Liver (tissue), 9 donors: ENCODE measurements around the gene COLEC12. TPM values are rescaled to one million over a fixed set of nuclear protein-coding genes. Genes with fewer than 3 reads are reported as not detected.

Experiments used
- DNase-seq: peaks from one replicate; pipeline ENCODE4 v3.0.0-alpha.2; 2017; ENCODE audit warnings: low spot score
- H3K27ac ChIP-seq, 2 donors: one replicate each; pipeline ENCODE4 v1.7.0; 2013; ENCODE audit warnings: inconsistent platforms in 2 of 2, low read length in 2 of 2, control low read depth in 1 of 2, low read depth in 1 of 2, mild to moderate bottlenecking in 1 of 2
- H3K27me3 ChIP-seq, 4 donors: one replicate each; pipeline versions ENCODE4 v1.6.1 to v1.7.0; 2013; ENCODE audit warnings: low read length in 3 of 4, inconsistent platforms in 1 of 4, mild to moderate bottlenecking in 1 of 4, moderate library complexity in 1 of 4; ENCODE audit not compliant: control insufficient read depth in 4 of 4, insufficient read depth in 4 of 4
- H3K36me3 ChIP-seq, 4 donors: one replicate each; pipeline versions ENCODE4 v1.6.1 to v1.7.0; 2013; ENCODE audit warnings: low read length in 3 of 4, mild to moderate bottlenecking in 3 of 4, low read depth in 1 of 4, moderate library complexity in 1 of 4; ENCODE audit not compliant: control insufficient read depth in 4 of 4, insufficient read depth in 3 of 4
- H3K4me1 ChIP-seq, 4 donors: one replicate each; pipeline versions ENCODE4 v1.6.1 to v1.7.0; 2013; ENCODE audit warnings: low read length in 3 of 4, mild to moderate bottlenecking in 3 of 4, moderate library complexity in 1 of 4; ENCODE audit not compliant: control insufficient read depth in 4 of 4, insufficient read depth in 4 of 4
- H3K4me3 ChIP-seq, 3 donors: one replicate each; pipeline versions ENCODE4 v1.6.1 to v1.7.0; 2013; ENCODE audit warnings: low read length in 3 of 3, control low read depth in 1 of 3, low read depth in 1 of 3, mild to moderate bottlenecking in 1 of 3
- H3K9ac ChIP-seq, 2 donors: one replicate each; pipeline ENCODE4 v1.7.0; 2013; ENCODE audit warnings: low read length in 2 of 2, mild to moderate bottlenecking in 2 of 2, moderate library complexity in 2 of 2, control low read depth in 1 of 2, low read depth in 1 of 2
- H3K9me3 ChIP-seq, 4 donors: one replicate each; pipeline versions ENCODE4 v1.6.1 to v1.7.0; 2013; ENCODE audit warnings: low read length in 3 of 4; ENCODE audit not compliant: control insufficient read depth in 4 of 4
- EGR1 ChIP-seq, 2 donors: IDR thresholded peaks; 2 replicates each; pipeline ENCODE4 v1.6.1; 2016 to 2018; ENCODE audit warnings: antibody characterized with exemption in 2 of 2, low read depth in 2 of 2
- FOXA1 ChIP-seq: IDR thresholded peaks from 2 replicates; pipeline ENCODE4 v1.6.1; 2016; ENCODE audit warnings: antibody characterized with exemption
- GABPA ChIP-seq, 2 donors: IDR thresholded peaks in 1 of 2; conservative IDR thresholded peaks in 1 of 2; 2 replicates each; pipeline ENCODE4 v1.6.1; 2016; ENCODE audit warnings: antibody characterized with exemption in 2 of 2, mild to moderate bottlenecking in 1 of 2, moderate library complexity in 1 of 2
- HNF4A ChIP-seq, 2 donors: conservative IDR thresholded peaks; 2 replicates each; pipeline ENCODE4 v1.6.1; 2016; ENCODE audit warnings: antibody characterized with exemption in 2 of 2, mild to moderate bottlenecking in 2 of 2
- HNF4G ChIP-seq: IDR thresholded peaks from 2 replicates; pipeline ENCODE4 v1.6.1; 2016; ENCODE audit warnings: antibody characterized with exemption
- JUND ChIP-seq, 2 donors: IDR thresholded peaks; 2 replicates each; pipeline ENCODE4 v1.6.1; 2016; ENCODE audit warnings: antibody characterized with exemption in 2 of 2
- NR2F2 ChIP-seq: IDR thresholded peaks from 2 replicates; pipeline ENCODE4 v1.6.1; 2016; ENCODE audit warnings: antibody characterized with exemption
- RAD21 ChIP-seq, 2 donors: IDR thresholded peaks; 2 replicates each; pipeline ENCODE4 v1.6.1; 2016; ENCODE audit warnings: antibody characterized with exemption in 2 of 2, mild to moderate bottlenecking in 2 of 2
- RXRA ChIP-seq, 2 donors: IDR thresholded peaks; 2 replicates each; pipeline ENCODE4 v1.6.1; 2017 to 2018; ENCODE audit warnings: antibody characterized with exemption in 2 of 2, mild to moderate bottlenecking in 1 of 2
- SP1 ChIP-seq: IDR thresholded peaks from 2 replicates; pipeline ENCODE4 v1.6.1; 2018; ENCODE audit warnings: antibody characterized with exemption, mild to moderate bottlenecking
- TAF1 ChIP-seq: conservative IDR thresholded peaks from 2 replicates; pipeline ENCODE4 v1.6.1; 2016; ENCODE audit warnings: antibody characterized with exemption, mild to moderate bottlenecking
- YY1 ChIP-seq: IDR thresholded peaks from 2 replicates; pipeline ENCODE4 v1.6.1; 2016; ENCODE audit warnings: antibody characterized with exemption, mild to moderate bottlenecking
- WGBS: extraction: QIAGEN DNeasy Blood & Tissue Kit; methylation state at CpG from one replicate; pipeline ENCODE4 v1.1.7; 2013; 5-methylcytosine and 5-hydroxymethylcytosine counted together
- polyA plus RNA-seq, 2 donors: library from polyadenylated mRNA; stranded (reverse) in 1 of 2; unstranded in 1 of 2; fragments of 200-250 nt in 1 of 2; fragments of >200 nt in 1 of 2; fragmentation: Nextera tagmentation in 1 of 2; extraction: Ambion mirVana in 1 of 2; gene quantifications; one replicate each; pipeline versions ENCODE4 v1.2.1 to v1.2.3, GENCODE V29; 2013 to 2015
- total RNA-seq, 2 donors: library from RNA; depleted of rRNA; stranded (reverse); fragments of >200 nt; gene quantifications; one replicate each; pipeline ENCODE4 v1.2.3, GENCODE V29; 2014
- TF ChIP-seq, protein P1 (sequence below): IDR thresholded peaks from 2 replicates; pipeline ENCODE4 v1.6.1; 2016; ENCODE audit warnings: antibody characterized with exemption
- TF ChIP-seq, protein P2 (sequence below): IDR thresholded peaks from 2 replicates; pipeline ENCODE4 v1.6.1; 2016; ENCODE audit warnings: antibody characterized with exemption
- TF ChIP-seq, protein P3 (sequence below): IDR thresholded peaks from 2 replicates; pipeline ENCODE4 v1.6.1; 2016; ENCODE audit warnings: antibody characterized with exemption
- TF ChIP-seq, protein P4 (sequence below): fragments of 150-350 bp; IDR thresholded peaks from 2 replicates; pipeline ENCODE4 v1.5.1; 2017; ENCODE audit warnings: improper control_type of control experiment, low read depth, low read length; ENCODE audit not compliant: missing input control
- donor health status: healthy.
- donor health status: healthy.
- donor health status: healthy.
- donor health status: healthy.
- donor health status: healthy.

Gene COLEC12
- total and polyA plus RNA-seq, 4 donors, result 0.03 to 1.6 (median 0.28) TPM

DNA sequence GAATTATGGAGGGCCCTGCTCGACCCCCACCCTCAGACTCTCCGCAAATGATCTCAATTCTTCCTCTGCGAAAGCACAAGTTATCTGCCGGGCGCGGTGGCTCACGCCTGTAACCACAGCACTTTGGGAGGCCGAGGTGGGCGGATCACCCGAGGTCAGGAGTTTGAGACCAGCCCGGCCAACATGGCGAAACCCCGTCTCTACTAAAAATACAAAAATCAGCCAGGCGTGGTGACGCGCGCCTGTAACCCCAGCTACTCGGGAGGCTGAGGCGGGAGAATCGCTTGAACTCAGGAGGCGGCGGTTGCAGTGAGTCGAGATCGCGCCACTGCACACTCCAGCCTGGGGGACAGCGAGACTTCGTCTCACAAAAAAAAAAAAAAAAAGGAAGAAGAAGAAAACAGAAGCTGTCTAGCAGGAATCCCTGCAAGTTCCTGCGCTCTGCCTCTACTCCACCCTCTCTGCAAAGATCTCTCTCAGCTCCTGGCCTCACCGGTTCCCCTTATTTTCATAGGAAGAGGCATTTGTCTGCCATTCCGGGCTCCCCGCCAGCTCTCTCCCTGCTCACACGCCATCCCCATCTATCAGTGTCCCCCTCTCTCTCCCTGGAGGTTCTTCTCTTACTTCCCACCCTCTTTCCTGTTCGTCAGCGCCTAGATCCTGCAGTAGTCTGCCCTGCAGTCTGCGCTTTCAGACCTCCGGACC is 13.5 kb upstream of the COLEC12 start:
- TF ChIP-seq HNF4A (conservative IDR thresholded peaks at IDR 0.05) (no peak), EGR1 (IDR thresholded peaks at IDR 0.05; ENCODE audit: low read depth in 2 of 2) (no peak), NR2F2 (no peak), JUND (IDR thresholded peaks at IDR 0.05) (no peak), SP1 (no peak)
- TF ChIP-seq, protein P1, sequence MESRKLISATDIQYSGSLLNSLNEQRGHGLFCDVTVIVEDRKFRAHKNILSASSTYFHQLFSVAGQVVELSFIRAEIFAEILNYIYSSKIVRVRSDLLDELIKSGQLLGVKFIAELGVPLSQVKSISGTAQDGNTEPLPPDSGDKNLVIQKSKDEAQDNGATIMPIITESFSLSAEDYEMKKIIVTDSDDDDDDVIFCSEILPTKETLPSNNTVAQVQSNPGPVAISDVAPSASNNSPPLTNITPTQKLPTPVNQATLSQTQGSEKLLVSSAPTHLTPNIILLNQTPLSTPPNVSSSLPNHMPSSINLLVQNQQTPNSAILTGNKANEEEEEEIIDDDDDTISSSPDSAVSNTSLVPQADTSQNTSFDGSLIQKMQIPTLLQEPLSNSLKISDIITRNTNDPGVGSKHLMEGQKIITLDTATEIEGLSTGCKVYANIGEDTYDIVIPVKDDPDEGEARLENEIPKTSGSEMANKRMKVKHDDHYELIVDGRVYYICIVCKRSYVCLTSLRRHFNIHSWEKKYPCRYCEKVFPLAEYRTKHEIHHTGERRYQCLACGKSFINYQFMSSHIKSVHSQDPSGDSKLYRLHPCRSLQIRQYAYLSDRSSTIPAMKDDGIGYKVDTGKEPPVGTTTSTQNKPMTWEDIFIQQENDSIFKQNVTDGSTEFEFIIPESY, result no peak
- TF ChIP-seq, protein P2, sequence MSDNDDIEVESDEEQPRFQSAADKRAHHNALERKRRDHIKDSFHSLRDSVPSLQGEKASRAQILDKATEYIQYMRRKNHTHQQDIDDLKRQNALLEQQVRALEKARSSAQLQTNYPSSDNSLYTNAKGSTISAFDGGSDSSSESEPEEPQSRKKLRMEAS, result no peak
- TF ChIP-seq, protein P3, sequence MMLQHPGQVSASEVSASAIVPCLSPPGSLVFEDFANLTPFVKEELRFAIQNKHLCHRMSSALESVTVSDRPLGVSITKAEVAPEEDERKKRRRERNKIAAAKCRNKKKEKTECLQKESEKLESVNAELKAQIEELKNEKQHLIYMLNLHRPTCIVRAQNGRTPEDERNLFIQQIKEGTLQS, result no peak
- H3K27me3 ChIP-seq, result no peaks in the 10 kb centered on the region
- no peak for DNase-seq

DNA sequence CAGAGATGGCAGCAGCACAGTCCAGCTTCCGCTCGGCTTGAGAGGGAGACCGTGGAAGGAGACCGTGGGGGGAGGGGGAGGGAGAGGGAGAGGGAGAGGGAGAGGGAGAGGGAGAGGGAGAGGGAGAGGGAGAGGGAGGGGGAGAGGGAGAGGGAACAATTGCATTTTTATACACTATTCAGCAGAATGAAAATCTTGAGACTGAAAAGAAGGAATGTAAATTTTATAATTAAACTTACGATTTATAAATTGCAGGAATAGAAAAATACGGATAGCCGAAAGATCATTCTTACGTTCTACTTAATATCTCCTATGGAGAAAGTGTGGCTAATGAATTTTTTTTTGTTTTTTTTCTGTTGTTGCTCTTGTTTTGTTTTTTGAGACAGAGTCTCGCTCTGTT is 12.5 kb upstream of the COLEC12 start:
- DNase-seq, result no peak
- no peaks in the 10 kb centered on the region for H3K36me3 ChIP-seq
- no peak overlapping the region for H3K4me3 ChIP-seq
- WGBS, result 94% methylated on average over 9 of the region's 9 CpGs
- H3K9me3 ChIP-seq, result peaks cover 0 to 2% (median 1%) of the 10 kb centered on the region in 4 donors
- no peak overlapping the region for H3K27ac ChIP-seq
- no peak overlapping the region for H3K9ac ChIP-seq
- no peaks in the 10 kb centered on the region for H3K4me1 ChIP-seq
- H3K27me3 ChIP-seq, result no peaks in the 10 kb centered on the region
- TF ChIP-seq RAD21 (IDR thresholded peaks at IDR 0.05) (no peak), RXRA (IDR thresholded peaks at IDR 0.05) (no peak), HNF4G (no peak), HNF4A (conservative IDR thresholded peaks at IDR 0.05) (no peak)

More for the DNA sequence above, 13.5 kb upstream of the COLEC12 start:
- Histone ChIP-seq H3K4me3 (no peak overlapping the region), H3K4me1 (no peaks in the 10 kb centered on the region), H3K9ac (no peak overlapping the region), H3K36me3 (no peaks in the 10 kb centered on the region), H3K27ac (no peak overlapping the region), H3K9me3 (peaks cover 0 to 2% (median 1%) of the 10 kb centered on the region in 4 donors)
- 95% methylated on average over 36 of the region's 36 CpGs for WGBS

DNA sequence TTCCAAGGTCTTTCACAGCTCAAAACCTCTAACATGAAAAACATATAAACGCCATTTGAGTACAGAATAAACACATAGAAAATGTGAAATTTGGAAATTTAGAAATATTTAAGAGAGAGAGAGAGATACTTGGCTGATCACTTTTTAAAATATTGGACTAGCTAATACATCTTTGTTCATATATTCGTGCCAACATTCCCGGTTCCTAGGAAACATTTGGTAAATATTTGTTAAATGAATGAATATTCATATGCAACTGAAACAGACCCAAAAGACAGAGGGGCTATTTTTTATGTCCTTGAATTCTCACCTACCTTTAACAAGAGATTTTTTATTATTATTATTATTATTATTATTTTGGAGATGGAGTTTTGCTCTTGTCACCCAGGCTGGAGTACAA is 8.3 kb upstream of the COLEC12 start:
- Histone ChIP-seq H3K4me1 (no peaks in the 10 kb centered on the region), H3K9ac (no peak overlapping the region), H3K9me3 (peaks cover 0 to 2% (median 1%) of the 10 kb centered on the region in 4 donors), H3K27ac (no peak overlapping the region), H3K27me3 (no peaks in the 10 kb centered on the region), H3K4me3 (no peak overlapping the region), H3K36me3 (no peaks in the 10 kb centered on the region)
- WGBS, result 81% methylated on average over 3 of the region's 3 CpGs
- TF ChIP-seq YY1 (no peak), GABPA (IDR thresholded peaks at IDR 0.05 in 1 of 2, conservative IDR thresholded peaks at IDR 0.05 in 1 of 2) (no peak), HNF4G (no peak), SP1 (no peak), FOXA1 (no peak), RAD21 (IDR thresholded peaks at IDR 0.05) (no peak), NR2F2 (no peak), EGR1 (IDR thresholded peaks at IDR 0.05; ENCODE audit: low read depth in 2 of 2) (no peak), RXRA (IDR thresholded peaks at IDR 0.05) (no peak), TAF1 (no peak)
- TF ChIP-seq, protein P1, result no peak
- TF ChIP-seq, protein P3, result no peak
- TF ChIP-seq, protein P2, result no peak
- TF ChIP-seq, protein P4, sequence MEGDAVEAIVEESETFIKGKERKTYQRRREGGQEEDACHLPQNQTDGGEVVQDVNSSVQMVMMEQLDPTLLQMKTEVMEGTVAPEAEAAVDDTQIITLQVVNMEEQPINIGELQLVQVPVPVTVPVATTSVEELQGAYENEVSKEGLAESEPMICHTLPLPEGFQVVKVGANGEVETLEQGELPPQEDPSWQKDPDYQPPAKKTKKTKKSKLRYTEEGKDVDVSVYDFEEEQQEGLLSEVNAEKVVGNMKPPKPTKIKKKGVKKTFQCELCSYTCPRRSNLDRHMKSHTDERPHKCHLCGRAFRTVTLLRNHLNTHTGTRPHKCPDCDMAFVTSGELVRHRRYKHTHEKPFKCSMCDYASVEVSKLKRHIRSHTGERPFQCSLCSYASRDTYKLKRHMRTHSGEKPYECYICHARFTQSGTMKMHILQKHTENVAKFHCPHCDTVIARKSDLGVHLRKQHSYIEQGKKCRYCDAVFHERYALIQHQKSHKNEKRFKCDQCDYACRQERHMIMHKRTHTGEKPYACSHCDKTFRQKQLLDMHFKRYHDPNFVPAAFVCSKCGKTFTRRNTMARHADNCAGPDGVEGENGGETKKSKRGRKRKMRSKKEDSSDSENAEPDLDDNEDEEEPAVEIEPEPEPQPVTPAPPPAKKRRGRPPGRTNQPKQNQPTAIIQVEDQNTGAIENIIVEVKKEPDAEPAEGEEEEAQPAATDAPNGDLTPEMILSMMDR, result no peak
- DNase-seq, result no peak
